ENCODE data around the gene CCNI2.

Gene CCNI2

DNA sequence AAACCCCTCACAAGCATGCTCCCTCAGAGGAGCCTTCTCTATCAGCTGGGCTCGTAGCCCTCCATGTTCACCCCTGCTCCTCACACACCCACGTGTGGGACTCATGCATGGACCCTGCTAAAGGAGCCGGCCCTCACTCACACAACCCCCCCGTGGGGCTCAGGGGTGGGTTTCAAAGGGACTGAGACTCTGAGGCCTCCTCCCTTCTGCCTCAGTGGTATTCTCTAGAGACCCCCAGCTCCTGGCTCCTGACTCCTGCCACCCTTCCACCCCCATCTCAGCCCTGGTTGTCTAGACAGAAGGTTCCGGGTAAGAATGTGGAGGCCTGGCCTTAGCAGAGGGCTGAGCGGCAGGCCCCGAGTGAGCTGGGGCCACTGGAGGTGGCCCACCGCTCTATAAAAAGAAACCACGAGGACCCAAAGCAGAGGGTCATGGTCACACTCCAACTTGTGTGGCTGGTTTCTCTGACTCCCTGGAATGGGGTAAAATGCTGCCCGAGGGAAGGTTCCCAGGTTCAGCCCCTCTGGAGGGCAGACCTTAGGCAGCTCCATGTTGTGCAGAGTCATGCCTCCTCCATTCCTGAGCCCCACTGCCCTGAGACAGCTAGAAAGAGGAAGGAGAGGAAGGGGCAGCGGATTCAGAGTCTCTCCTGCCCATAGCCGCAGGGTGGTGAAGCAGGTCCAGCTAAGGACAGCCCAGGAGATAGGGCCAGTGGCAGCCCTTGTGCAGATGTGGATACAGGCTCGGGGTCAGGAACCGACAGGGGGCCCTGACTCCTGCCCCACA, 19.0 kb downstream of the CCNI2 start:
- DNase-seq: no peak

DNA sequence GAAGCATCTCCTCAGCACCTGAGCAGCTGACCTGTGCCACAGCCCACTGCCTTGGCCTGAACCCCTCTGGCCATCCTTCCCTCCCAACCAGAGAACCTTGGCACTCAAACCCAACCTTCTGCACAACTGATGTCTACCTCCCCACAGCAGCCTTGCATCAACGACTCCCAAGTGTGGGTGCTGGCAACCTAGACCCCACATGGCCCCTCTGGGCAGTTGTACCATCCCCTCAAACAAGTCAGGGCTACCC, 19.5 kb downstream of the CCNI2 start:
- DNase-seq: no peak

DNA sequence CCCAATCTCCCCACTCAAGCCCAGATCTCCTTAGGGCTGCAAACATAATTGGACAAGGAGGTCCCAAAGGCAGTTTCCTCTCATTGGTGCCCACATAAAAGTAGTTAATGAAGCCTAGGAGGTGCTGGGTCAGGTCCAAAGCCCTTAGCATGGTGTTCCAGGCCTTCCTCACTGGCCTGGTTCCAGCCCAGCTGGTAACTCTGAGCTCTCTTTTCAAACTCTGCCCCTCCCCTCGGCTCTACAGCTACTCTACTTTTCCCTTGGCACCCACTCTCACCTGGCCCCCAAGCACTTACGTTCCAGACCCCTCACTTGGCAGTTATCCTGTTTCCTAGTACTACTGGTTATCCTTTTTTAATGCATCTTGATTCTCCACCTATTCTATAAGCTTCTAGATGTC, 19.9 kb downstream of the CCNI2 start:
- DNase-seq: no peak

DNA sequence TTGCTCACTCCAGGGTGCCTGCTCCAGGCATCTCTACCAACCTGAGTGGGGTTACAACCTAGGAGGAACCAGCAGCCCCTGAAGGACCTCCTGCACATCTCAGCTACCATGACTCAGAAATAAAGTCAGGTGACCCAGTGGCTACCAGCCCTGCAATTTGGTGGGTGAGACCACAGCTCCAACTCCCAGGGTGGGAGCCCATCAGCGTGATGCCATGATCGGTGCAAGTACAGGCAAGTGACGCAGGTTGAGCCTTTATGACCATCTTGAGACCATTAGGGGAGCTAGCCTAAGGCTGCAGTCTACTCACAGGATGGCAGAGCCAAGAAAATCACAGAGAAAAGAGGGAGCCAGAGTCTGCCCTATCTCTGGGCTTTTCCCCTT, 21.3 kb downstream of the CCNI2 start:
- DNase-seq: no peak

DNA sequence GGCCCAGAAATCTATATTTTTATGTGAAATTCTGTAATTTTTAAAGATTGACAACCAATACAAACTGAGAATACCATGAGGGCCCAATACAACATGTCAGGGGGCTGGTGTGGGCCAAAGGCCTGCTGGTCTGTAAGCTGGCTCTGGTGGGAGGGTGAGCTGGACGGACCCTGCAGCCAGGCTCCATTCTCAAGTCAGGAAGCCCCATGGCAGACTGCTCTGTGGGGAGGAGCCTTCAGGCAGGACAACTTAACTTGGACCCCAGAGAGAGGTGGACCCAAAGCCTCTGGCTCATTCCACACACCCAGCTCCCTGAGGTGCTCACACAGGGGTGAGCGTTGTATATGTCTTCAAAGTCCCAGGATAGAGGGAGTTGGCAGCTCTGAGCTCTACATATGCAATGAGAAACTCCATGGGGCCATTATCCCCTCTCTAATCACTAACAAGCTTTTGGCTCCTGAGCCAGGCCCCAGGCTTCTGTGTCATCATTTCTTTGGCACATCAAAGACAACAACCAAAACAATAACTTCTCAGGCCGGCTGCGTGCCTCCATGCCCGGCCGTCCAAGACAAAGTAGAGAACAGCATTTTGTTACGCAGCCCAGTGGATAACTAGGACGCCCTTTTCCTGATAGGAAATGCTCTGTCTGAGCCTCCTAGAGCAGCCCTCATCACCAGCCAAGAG, 23.4 kb downstream of the CCNI2 start:
- DNase-seq: no peak

DNA sequence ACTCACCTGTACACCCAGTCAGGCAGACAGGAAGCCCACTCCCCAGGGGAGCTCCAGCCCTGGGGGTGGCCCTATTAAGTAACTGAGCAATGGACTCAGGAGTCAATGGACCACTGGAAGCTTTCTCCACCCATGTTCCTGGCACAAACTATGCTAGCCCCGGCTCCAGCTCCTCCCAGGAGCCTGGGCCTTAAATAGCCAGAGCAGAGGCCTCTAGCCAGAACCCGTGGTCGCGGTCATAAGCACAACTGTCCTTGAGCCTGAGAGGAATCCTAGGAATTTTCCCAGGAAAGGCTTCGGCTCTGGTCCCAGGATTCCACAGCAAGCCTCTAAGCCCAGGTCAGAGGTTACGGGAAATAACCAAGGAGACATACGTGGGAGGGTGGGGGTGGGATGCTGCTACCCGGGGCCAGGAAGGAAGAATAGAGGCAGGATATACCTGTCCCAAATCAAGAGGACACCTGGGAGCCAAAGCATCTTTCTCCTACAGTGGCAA, 24.3 kb downstream of the CCNI2 start:
- DNase-seq: peak; percentile 65

DNA sequence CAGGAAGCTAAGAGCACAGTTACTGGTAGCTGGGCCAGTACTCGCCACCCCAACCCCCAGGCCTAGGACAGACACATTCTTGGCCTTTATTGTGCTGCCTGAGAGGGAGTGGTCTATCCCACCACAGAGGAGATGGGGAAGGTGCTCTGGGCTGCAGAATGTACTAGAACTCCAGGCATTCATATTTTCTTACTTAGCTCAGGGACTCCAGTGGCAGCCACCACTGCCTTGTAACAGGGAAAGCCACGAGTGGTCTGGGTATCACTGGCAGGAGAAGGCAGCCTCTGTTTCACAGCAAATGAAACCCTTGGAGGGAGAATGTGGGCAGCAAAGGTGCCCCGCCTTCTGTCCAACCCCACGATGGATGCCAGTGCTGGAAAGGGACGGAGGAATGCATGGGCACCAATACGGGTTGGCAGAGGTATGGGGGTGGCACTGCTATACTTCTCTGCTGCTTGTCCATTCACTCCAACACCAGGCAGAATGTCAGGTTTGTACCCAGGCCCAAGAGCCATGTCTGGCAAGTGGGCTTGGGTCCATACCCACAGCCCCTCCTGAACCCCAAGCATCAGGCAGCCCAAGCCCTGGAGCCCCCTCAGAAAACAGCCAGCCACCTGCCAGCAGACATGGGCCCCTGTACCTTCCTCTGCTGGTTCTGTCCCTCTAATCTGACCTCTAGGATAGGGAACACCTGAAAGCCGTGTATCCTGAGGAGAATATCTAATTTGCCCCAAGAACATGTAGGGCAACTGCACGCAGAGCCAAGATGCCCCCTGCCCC, 25.3 kb downstream of the CCNI2 start:
- DNase-seq: no peak

DNA sequence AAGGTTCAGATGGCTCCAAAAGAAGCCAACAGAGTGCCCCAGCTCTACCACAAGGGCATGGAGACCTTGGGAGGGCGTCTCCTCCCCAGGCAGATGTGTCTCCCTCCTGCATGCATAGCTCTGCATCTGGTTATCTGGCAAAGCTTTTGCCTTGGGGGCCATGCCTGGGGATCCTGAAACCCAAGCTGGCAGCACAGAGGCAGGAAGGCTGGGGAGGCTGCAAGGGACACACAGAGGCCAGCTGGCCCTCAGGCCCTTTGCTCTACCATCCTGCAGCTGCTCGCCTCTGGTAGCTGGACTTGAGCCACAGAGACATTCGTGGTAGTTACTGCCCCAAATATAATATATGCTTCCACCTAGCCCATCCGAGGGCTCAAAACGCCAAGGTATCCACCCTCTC, 25.9 kb downstream of the CCNI2 start:
- no peak for DNase-seq

DNA sequence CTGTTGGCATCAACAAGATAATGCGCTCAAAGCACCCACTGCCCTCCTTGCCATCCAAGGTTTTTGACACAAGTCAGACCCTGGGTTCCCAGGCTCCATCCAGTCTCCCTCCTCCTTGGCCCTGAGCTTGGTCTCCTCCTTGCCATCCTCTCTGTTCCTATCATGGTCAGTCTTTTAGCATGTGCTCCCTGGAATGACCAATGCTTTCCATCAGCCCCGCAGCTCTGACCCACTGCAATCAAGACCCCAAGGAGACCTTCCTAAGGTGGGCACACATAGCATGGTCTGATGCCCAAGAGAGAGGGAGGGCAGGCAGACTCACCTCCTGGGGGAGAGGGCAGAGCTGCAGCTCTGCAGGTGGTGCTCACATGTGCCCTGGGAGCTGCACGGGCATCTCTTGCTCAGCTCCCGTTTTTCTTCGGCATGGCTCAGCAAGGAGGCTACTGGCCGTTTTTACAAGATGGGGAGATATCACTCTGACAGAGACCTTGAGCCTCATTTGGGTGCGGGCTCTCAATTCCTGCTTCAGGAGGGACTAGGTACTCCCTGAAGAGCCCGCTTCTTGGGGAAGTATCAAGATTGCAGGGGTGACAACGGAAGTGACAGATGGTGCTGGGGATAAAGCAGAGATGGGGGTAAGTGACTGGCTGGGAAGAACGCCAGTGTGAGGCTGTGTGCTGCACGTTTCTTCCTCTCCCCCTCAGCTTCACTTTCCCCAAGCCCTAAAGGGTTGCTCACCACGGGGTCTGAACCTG, 26.6 kb downstream of the CCNI2 start:
- no peak for DNase-seq

DNA sequence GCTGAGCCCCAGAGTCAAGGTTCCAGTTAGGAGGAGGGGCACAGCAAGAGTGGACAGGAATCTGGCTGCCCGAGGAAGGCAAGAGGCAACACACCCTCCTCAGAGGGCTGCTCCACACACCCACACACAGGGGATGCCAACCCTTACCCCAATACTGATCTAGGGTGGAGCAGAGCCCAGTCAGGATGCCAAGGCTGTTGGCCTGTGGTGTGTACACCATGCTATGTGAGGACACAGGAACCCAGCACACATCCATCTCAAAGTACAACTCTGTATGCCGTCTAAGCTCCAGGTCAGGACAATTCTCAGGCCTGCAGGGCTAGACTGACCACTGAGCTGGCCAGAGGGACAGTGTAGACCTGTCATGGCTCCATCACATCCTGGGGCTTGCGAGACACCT, 27.2 kb downstream of the CCNI2 start:
- no peak for DNase-seq

DNA sequence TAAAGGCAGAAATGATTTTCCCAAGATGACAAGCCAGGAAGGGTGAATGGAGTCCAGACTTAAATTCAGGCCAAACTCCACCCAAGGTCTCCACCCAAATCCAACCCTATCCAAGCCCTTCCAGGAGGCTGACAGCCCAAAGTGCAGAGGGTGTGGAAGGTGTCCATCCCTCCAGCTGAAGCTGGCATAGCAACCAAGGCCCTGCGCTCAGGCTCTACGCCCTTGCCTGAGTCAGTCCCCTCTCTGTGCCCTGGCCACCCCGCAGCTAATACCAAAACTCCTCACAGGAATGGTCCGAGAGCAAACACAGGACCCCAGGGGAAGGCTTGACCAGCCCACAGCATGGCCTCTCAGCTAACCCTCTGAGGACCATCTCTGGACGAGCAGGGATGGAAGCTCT, 27.7 kb downstream of the CCNI2 start:
- no peak for DNase-seq

DNA sequence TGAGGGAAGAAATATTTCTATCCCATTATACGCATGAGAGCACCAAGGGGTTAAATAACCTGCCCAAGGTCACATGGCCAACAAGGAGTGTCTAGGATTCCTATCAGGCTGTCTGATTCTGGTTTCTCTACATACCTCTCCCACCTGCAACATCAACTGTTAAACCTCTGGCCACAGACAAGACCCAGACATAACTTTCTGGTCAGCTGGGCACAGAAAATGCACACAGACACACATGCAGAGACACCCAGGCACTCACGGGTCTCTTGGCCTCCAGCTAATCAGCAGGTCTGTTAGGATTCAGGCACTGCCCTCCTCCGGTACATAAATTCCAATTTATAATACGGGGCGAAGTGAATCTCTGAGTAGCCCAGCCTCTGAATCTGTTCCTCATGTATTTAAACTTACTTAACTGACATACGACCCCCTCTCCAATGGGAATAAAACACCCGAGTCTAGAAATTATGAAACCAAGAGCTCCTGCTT, 28.3 kb downstream of the CCNI2 start:
- no peak for DNase-seq

DNA sequence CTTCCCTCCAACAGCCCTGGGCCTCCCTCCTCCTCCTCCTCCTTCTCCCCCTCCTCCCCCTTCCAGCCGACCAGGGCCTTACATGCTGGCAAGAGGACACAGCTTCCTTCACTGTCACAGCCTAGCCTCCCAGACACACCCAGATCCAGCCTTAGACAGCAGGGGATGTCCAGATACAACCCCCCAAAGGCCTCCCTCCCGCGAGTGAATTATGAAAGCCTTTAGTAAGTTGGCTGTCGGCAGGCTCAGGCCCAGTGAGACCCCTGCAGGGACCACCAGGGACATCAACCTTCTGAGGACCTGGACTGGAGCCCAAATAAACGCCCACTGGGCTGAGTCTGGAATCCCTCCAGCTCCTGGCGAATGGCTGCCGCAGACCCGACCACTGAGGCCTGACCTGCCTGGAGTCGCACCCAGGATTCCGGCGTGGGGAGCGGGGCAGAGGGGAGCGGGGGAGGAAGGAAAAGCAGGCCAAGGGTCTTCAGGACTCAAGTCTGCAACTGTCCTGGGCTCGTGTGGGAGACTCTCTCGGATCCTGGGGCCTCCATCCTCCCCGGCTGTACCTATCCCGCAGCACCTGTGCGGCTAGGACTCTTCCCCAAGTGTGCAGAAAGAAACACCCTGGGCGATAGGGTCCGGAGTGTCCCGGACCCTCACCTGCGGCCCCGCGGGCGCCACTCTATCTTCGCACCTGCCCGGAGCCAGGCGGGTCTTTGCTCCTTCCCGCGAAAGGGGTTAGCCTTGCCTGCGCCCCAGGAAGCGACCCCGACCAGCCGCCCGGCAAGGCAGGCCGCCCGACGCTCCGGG, 29.1 kb downstream of the CCNI2 start:
- peak; percentile 39 for DNase-seq

DNA sequence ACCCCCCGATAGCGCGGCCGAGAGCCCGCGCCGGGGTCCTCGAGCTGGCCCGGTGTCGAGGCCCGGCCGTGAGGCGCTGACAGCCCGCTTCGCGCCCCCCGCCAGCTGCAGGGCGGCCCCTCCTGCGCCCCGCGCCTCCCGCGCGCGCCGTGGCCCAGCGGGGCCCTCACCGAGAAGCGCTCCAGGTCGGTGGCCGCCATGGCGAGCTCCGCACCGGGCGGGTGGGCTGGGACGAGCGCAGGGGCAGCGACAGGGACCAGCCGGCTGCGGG, 29.6 kb downstream of the CCNI2 start:
- no peak for DNase-seq

DNA sequence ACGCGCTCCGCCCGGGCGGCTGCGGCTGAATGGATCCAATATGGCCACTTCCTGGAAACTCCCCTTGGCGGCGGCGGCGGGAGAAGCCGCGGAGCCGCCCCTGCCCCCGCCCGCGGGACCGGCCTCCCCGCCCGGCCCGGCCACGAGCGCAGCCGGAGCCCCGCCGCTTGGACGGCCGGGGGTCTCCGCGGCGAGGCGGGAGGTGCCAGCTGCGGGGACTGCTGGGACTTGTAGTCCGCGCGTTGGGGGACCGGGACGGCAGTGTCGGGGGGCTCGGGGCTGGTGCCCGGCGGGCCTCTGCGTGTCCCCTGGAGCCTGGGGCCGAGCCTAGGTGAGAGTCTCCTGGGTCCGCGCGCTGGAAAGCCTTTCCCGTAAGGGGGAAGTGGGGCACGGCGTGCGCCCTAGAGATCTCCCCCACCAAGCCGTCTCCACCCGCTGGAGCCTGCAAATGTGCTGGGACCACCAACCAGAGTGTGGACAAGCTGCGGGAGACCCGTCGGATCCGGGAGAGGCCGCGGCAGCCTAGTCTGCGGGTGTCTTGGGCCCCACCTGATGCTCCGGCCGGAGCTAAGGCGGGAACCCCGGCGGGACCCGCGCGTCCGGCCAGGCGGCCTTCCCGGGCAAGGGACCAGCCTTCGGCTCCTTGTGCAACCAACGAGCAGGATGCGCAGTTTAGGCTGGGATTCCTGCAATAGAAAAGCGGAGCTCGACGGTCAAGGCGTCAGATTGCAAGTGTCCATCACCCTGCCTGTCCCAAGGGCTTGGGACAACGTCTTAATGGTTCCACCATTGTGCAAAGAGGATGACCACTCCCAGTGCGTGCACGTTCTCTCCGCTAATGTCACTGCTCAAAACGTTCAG, 30.2 kb downstream of the CCNI2 start, which contains the start of gene SEPTIN8:
Gene SEPTIN8 (minus strand): TSS at position 31 of the 861 bp plus-strand sequence. CDS start 102 bp downstream, outside the sequence.
- DNase-seq: peak; percentile 44

DNA sequence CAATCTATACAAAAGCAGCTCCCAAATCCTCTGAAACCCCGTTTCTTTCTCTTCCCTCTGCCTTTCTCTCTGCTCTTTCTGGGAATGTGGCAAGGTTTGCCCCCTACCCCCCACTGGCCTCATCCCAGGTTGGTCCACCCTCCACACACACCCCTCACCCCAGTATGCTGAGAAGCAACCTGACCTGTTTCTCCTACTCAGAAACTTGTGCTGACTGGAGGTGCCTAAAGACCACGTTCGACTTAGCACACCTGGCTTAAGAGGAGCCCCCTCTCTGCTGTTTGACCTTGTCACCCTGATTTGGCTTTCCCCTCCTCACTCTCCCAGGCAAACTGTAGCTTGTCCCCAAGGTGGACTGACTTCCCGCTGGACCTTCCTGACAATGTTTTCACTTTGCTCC, 30.9 kb downstream of the CCNI2 start:
- DNase-seq: no peak

DNA sequence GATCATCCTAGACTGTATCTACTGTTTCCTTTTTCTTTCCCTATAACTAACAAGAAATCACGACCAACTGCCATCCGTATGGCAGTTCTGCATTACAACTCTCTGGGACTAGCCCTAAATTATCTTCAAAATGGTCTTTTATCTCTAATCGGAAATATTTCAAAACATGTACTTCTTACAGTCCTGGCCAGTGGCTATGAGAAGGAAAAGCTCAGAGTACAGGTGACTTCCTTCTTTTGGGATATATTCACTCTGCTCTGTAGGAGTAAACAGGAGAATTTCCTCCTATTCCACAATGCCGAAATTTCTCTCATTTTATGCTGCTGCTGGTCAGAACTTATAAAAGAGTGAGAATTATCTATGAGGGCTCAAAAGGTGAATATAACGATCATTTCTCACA, 31.6 kb downstream of the CCNI2 start:
- no peak for DNase-seq

DNA sequence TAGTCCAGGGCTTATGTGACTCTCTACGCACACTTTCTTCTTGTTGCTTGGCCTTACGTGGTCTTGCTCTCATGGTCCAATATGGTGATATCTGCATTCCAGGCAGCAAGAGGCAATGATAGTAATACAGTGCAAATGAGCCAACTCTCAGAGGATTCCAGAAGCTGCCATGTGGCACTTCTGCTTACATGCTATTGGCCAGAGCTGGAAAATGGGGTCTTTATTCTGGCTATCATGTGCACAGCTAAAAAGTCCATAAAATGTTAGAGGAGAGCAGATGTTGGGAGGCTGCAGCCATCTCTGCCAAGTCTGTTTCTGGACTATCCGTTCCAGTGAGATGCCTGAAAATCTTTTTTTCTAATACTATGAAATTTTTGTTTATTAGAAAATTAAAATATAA, 32.7 kb downstream of the CCNI2 start:
- DNase-seq: no peak

DNA sequence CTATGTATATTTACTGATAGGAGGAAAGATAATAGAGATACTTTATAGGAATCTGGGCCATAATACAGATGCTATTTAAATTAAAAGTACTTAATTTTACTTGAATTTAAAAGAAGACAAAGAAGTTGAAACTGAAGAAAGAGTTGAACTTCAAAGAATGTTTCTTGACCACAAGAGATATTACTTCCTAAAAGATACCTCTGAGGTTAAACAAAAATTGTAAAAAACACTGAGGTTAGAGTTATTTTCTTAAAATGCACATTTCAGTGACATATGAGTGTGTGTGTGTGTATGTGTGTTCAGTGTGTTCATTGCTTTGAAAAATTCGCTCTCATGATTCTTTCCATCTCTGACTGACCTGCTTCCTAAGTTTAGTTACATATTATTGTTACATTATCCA, 33.4 kb downstream of the CCNI2 start:
- no peak for DNase-seq

DNA sequence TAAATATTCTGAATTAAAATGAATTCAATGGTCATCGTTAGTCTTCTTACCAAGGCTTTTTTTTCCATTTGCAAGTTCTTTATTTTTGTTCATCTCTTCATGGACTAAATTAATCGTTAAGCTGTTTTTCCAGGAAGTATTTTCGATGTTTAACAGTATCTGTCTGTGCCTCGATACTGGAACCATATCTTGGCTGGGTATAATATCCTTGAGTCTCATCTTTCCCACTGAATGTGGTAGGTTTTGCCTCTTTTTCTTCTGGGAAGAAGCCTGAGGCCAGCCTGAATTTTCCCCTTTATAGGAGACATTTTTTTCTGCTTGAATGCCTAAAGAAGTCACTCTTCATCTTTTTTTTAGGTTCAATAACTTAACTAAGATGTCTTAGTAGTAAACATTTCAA, 33.8 kb downstream of the CCNI2 start:
- no peak for DNase-seq

DNA sequence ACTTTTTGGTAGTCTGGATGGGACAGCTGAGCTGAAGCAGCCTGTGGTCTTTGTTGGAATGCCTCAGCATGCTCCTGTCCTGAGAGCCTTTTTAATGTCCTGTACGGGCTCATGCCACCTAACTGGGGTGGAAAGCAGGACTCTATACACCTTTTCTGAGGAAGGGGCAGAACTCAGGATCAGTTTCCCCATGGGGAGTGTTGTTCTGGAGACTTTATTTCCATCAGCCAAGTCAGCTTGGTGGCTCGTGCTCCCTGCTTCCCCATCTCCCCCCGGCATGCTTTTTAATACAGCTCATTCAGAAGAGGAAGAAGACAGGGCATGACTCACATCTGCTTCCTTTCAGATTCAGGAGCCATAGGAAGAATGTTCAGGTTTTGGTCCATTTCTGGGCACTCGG, 34.9 kb downstream of the CCNI2 start:
- DNase-seq: peak; percentile 70
